A673 (cell line): ENCODE data around the gene GRB7. TPM values are rescaled to one million over a fixed set of nuclear protein-coding genes. Genes with fewer than 3 reads are reported as not detected.

Experiments used
- BruUV-seq: library from RNA; stranded (reverse); fragments of 400-500 nt; replicated peaks from 2 replicates; lab custom pipeline; 2021; lab: Mats Ljungman, UMichigan
- CTCF ChIA-PET: fragments of 300-600 bp; sonication (Branson Sonifier 250); formaldehyde crosslinking; loops from one replicate; lab custom pipeline; 2022; ENCODE audit warnings: antibody characterized with exemption; lab: Charles Lee
- POLR2A ChIA-PET: fragments of 300-600 bp; sonication (Branson Sonifier 250); formaldehyde crosslinking; loops from one replicate; lab custom pipeline; 2022; ENCODE audit warnings: antibody characterized with exemption; ENCODE audit not compliant: low non-redundant PET; lab: Charles Lee
- DNase-seq: peaks from one replicate; pipeline ENCODE4 v3.0.0-alpha.2; 2015; ENCODE audit warnings: low spot score
- H3K27ac ChIP-seq: fragments of 200-600 bp; sonication (generic); 2 replicates; pipeline ENCODE4 v1.5.1; 2016; ENCODE audit warnings: mixed run types, low read depth, mild to moderate bottlenecking, mixed read lengths, antibody characterized with exemption, low read length; ENCODE audit not compliant: poor library complexity, severe bottlenecking
- H3K27me3 ChIP-seq: fragments of 200-600 bp; sonication (generic); replicated peaks from 2 replicates; pipeline ENCODE4 v1.6.1; 2017; ENCODE audit warnings: mixed run types, low read depth, mild to moderate bottlenecking, mixed read lengths, antibody characterized with exemption, low read length; ENCODE audit not compliant: insufficient read depth, poor library complexity
- H3K36me3 ChIP-seq: fragments of 200-600 bp; sonication (generic); 2 replicates; pipeline ENCODE4 v1.6.1; 2016; ENCODE audit warnings: mixed run types, mild to moderate bottlenecking, mixed read lengths, antibody characterized with exemption, low read length; ENCODE audit not compliant: insufficient read depth, poor library complexity, severe bottlenecking
- H3K4me1 ChIP-seq: fragments of 200-600 bp; sonication (generic); 2 replicates; pipeline ENCODE4 v1.6.1; 2017; ENCODE audit warnings: mixed run types, mild to moderate bottlenecking, mixed read lengths, antibody characterized with exemption, low read length; ENCODE audit not compliant: insufficient read depth, poor library complexity, severe bottlenecking
- H3K4me3 ChIP-seq: fragments of 200-600 bp; sonication (generic); 2 replicates; pipeline ENCODE4 v1.5.1; 2016; ENCODE audit warnings: low read depth, mixed run types, mild to moderate bottlenecking, mixed read lengths, low read length; ENCODE audit not compliant: poor library complexity, severe bottlenecking
- H3K9me3 ChIP-seq: fragments of 200-600 bp; sonication (generic); 2 replicates; pipeline ENCODE4 v1.6.1; 2016; ENCODE audit warnings: mixed run types, low read depth, mild to moderate bottlenecking, mixed read lengths, antibody characterized with exemption, low read length; ENCODE audit not compliant: poor library complexity, severe bottlenecking
- EZH2 ChIP-seq: fragments of 200-600 bp; sonication (generic); IDR thresholded peaks from 2 replicates; pipeline ENCODE4 v1.6.1; 2017; ENCODE audit warnings: borderline replicate concordance, low read depth, mild to moderate bottlenecking, mixed read lengths, antibody characterized with exemption, low read length; ENCODE audit not compliant: poor library complexity, severe bottlenecking
- intact Hi-C: fragments of 100-400 bp; cut with micrococcal nuclease; formaldehyde crosslinking; loops from one replicate; pipeline ENCODE4 v1.10.0; 2022; ENCODE audit not compliant: unreplicated experiment
- total RNA-seq: library from RNA; stranded (reverse); gene quantifications from 2 replicates; pipeline ENCODE4 v1.2.3, GENCODE V29; 2021
- TF ChIP-seq, protein P1 (sequence below): fragments of 300-800, 200-600 bp; sonication (generic); conservative IDR thresholded peaks from 2 replicates; pipeline ENCODE4 v1.5.1; 2017; ENCODE audit warnings: low read depth, mild to moderate bottlenecking, antibody characterized with exemption, low read length, moderate library complexity, mixed read lengths

Gene GRB7
- total RNA-seq, 1 experiment from 2014 or later = 0.62 TPM

DNA sequence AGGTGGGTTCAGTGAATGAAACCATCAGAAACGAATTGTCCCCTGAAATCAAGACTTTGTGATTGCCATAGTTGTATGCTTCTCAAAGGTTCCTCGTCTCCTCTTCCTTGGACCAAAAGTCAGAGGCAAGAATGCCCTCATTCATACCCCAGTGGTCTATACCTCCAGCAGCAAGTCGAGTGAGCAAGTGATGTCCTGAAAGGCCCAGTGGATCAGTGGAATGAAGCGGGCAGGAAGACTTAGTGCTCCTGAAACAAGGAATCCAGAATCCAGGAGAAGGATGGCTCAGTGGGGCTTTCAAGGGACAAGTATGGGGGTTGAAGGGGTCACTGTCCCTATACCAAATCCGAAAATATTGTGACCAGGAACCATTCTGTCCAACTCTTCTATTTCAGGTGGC is 43.1 kb upstream of the GRB7 start:
- intact Hi-C loops = no loop called here
- no TSS peak for BruUV-seq
- no peaks in the 10 kb centered on the region for H3K27me3 ChIP-seq
- H3K36me3 ChIP-seq = no peaks in the 10 kb centered on the region
- no peak overlapping the region for H3K4me3 ChIP-seq
- POLR2A ChIA-PET = no interaction called here
- no peaks in the 10 kb centered on the region for H3K4me1 ChIP-seq
- no peak for DNase-seq
- no peak overlapping the region for H3K27ac ChIP-seq
- H3K9me3 ChIP-seq = no peaks in the 10 kb centered on the region
- no peak for TF ChIP-seq EZH2
- TF ChIP-seq, protein P1, sequence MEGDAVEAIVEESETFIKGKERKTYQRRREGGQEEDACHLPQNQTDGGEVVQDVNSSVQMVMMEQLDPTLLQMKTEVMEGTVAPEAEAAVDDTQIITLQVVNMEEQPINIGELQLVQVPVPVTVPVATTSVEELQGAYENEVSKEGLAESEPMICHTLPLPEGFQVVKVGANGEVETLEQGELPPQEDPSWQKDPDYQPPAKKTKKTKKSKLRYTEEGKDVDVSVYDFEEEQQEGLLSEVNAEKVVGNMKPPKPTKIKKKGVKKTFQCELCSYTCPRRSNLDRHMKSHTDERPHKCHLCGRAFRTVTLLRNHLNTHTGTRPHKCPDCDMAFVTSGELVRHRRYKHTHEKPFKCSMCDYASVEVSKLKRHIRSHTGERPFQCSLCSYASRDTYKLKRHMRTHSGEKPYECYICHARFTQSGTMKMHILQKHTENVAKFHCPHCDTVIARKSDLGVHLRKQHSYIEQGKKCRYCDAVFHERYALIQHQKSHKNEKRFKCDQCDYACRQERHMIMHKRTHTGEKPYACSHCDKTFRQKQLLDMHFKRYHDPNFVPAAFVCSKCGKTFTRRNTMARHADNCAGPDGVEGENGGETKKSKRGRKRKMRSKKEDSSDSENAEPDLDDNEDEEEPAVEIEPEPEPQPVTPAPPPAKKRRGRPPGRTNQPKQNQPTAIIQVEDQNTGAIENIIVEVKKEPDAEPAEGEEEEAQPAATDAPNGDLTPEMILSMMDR = no peak
- CTCF ChIA-PET = no interaction called here

DNA sequence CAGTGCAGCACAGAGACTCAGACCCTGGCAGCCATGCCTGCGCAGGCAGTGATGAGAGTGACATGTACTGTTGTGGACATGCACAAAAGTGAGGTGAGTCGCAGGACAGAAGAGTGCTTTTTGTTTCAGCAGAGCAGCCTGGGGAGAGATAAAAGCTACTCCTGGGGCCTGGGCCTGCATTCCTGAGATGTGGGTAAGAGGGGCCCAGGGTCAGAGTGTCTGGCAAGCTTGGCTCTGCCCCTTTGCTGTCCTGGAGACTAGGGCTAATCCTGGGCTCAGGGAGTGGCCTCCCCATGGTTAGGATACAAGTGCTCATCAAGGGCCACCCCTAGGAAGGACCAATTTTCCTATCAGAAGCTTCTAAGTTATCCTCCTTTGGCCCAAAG is 42.7 kb upstream of the GRB7 start:
- Histone ChIP-seq H3K27ac (no peak overlapping the region), H3K36me3 (no peaks in the 10 kb centered on the region), H3K4me1 (no peaks in the 10 kb centered on the region), H3K4me3 (no peak overlapping the region), H3K9me3 (no peaks in the 10 kb centered on the region), H3K27me3 (no peaks in the 10 kb centered on the region)
- intact Hi-C loops = no loop called here
- no TSS peak for BruUV-seq
- TF ChIP-seq EZH2 = no peak
- TF ChIP-seq, protein P1 = no peak
- ChIA-PET POLR2A (no interaction called here), CTCF (no interaction called here)
- no peak for DNase-seq

DNA sequence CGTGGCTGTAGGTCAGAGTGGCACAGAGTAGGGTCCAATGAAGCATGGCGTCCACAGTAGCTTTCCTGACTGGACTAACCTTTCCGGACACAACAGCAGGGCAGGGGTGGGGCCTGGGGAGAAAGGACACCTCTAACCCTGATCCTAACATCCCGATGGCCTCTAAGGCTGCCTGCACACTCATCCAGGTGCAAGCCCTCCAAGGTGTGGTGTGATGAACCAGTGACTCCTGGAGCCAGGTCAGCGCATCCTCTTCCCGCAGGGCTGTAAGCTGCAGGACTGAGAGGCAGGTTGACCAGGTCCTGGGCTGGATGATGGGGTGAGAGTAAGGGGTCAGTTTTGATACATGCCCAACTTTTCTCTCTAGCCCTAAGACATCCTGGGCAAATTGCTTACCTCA is 41.0 kb upstream of the GRB7 start:
- ChIA-PET POLR2A (no interaction called here), CTCF (no interaction called here)
- Histone ChIP-seq H3K27me3 (no peaks in the 10 kb centered on the region), H3K9me3 (no peaks in the 10 kb centered on the region), H3K4me3 (no peak overlapping the region), H3K27ac (no peak overlapping the region), H3K36me3 (no peaks in the 10 kb centered on the region), H3K4me1 (no peaks in the 10 kb centered on the region)
- no TSS peak for BruUV-seq
- TF ChIP-seq EZH2 = no peak
- TF ChIP-seq, protein P1 = no peak
- DNase-seq = no peak
- intact Hi-C loops = no loop called here
